MM.1S (cell line): ENCODE measurements around the gene SPOCK3.

Experiments used
- EZH2 ChIP-seq: fragments of 300-600 bp; sonication (generic); optimal IDR thresholded peaks from 2 replicates; pipeline ENCODE3; 2017; ENCODE audit warnings: low read depth, mild to moderate bottlenecking, antibody characterized with exemption, low read length, mixed read lengths
- TF ChIP-seq, protein P1 (sequence below): fragments of 300-600 bp; sonication (generic); IDR thresholded peaks from 2 replicates; pipeline ENCODE4 v1.5.1; 2016; ENCODE audit warnings: antibody characterized with exemption, low read length, mixed read lengths

- TF ChIP-seq, protein P1, sequence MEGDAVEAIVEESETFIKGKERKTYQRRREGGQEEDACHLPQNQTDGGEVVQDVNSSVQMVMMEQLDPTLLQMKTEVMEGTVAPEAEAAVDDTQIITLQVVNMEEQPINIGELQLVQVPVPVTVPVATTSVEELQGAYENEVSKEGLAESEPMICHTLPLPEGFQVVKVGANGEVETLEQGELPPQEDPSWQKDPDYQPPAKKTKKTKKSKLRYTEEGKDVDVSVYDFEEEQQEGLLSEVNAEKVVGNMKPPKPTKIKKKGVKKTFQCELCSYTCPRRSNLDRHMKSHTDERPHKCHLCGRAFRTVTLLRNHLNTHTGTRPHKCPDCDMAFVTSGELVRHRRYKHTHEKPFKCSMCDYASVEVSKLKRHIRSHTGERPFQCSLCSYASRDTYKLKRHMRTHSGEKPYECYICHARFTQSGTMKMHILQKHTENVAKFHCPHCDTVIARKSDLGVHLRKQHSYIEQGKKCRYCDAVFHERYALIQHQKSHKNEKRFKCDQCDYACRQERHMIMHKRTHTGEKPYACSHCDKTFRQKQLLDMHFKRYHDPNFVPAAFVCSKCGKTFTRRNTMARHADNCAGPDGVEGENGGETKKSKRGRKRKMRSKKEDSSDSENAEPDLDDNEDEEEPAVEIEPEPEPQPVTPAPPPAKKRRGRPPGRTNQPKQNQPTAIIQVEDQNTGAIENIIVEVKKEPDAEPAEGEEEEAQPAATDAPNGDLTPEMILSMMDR, result no peak
- no peak for TF ChIP-seq EZH2
Measured at GRCh38 chr4:166802346-166802745, 431.9 kb downstream of the SPOCK3 start.
